Measurements from ENCODE around the gene MUC5B.

MUC5B gene

GRCh38 chr11:1290052-1291040 lies 67.5 kb downstream of the MUC5B start:
- TF ChIP-seq POU2F2 (IDR thresholded peaks at IDR 0.05; ENCODE audit: low read depth, low read length), result no peak
- no peak for TF ChIP-seq TAF1 (IDR thresholded peaks at IDR 0.05; ENCODE audit: low read depth, low read length)
- no peak for TF ChIP-seq SPI1 (IDR thresholded peaks at IDR 0.05; ENCODE audit: low read depth, low read length)
- no peak for TF ChIP-seq POLR2A (IDR thresholded peaks at IDR 0.05; ENCODE audit: low read depth, low read length)
- TF ChIP-seq PAX5 (IDR thresholded peaks at IDR 0.05; ENCODE audit: insufficient read depth, low read length, severe bottlenecking), result no peak
- no peak for TF ChIP-seq POLR2AphosphoS5 (IDR thresholded peaks at IDR 0.05; ENCODE audit: low read depth, low read length)

GRCh38 chr11:1291295-1292017 lies 68.6 kb downstream of the MUC5B start:
- FAIRE-seq (no peak), DNase-seq (ENCODE audit: insufficient read length, low spot score) (no peak)
- TF ChIP-seq SPI1 (IDR thresholded peaks at IDR 0.05; ENCODE audit: low read depth, low read length) (no peak), PAX5 (IDR thresholded peaks at IDR 0.05; ENCODE audit: insufficient read depth, low read length, severe bottlenecking) (no peak), TAF1 (IDR thresholded peaks at IDR 0.05; ENCODE audit: low read depth, low read length) (no peak), POLR2A (IDR thresholded peaks at IDR 0.05; ENCODE audit: low read depth, low read length) (no peak)

More at GRCh38 chr11:1290052-1291040, 67.5 kb downstream of the MUC5B start:
- FAIRE-seq (no peak), DNase-seq (ENCODE audit: insufficient read length, low spot score) (no peak)

GRCh38 chr11:1292018-1292643 lies 69.3 kb downstream of the MUC5B start:
- TF ChIP-seq POU2F2 (IDR thresholded peaks at IDR 0.05; ENCODE audit: low read depth, low read length) (no peak), SPI1 (IDR thresholded peaks at IDR 0.05; ENCODE audit: low read depth, low read length) (no peak), POLR2A (IDR thresholded peaks at IDR 0.05; ENCODE audit: low read depth, low read length) (no peak), TAF1 (IDR thresholded peaks at IDR 0.05; ENCODE audit: low read depth, low read length) (no peak), PAX5 (IDR thresholded peaks at IDR 0.05; ENCODE audit: insufficient read depth, low read length, severe bottlenecking) (no peak), POLR2AphosphoS5 (IDR thresholded peaks at IDR 0.05; ENCODE audit: low read depth, low read length) (no peak)
- FAIRE-seq, result no peak
- no peak for DNase-seq (ENCODE audit: insufficient read length, low spot score)

- DNase-seq (ENCODE audit: insufficient read length, low spot score) (no peak), FAIRE-seq (no peak)
- TF ChIP-seq POLR2A (IDR thresholded peaks at IDR 0.05; ENCODE audit: low read depth, low read length) (no peak), SPI1 (IDR thresholded peaks at IDR 0.05; ENCODE audit: low read depth, low read length) (no peak), POU2F2 (IDR thresholded peaks at IDR 0.05; ENCODE audit: low read depth, low read length) (no peak), TAF1 (IDR thresholded peaks at IDR 0.05; ENCODE audit: low read depth, low read length) (no peak), PAX5 (IDR thresholded peaks at IDR 0.05; ENCODE audit: insufficient read depth, low read length, severe bottlenecking) (no peak), POLR2AphosphoS5 (IDR thresholded peaks at IDR 0.05; ENCODE audit: low read depth, low read length) (no peak)
Measured at GRCh38 chr11:1292644-1293618, 70.1 kb downstream of the MUC5B start.

GRCh38 chr11:1293619-1294015 lies 70.8 kb downstream of the MUC5B start:
- FAIRE-seq (no peak), DNase-seq (ENCODE audit: insufficient read length, low spot score) (no peak)
- TF ChIP-seq POU2F2 (IDR thresholded peaks at IDR 0.05; ENCODE audit: low read depth, low read length) (no peak), TAF1 (IDR thresholded peaks at IDR 0.05; ENCODE audit: low read depth, low read length) (no peak), POLR2AphosphoS5 (IDR thresholded peaks at IDR 0.05; ENCODE audit: low read depth, low read length) (no peak), POLR2A (IDR thresholded peaks at IDR 0.05; ENCODE audit: low read depth, low read length) (no peak), PAX5 (IDR thresholded peaks at IDR 0.05; ENCODE audit: insufficient read depth, low read length, severe bottlenecking) (no peak), SPI1 (IDR thresholded peaks at IDR 0.05; ENCODE audit: low read depth, low read length) (no peak)

- FAIRE-seq, result no peak
- TF ChIP-seq SPI1 (IDR thresholded peaks at IDR 0.05; ENCODE audit: low read depth, low read length), result no peak
- no peak for TF ChIP-seq POU2F2 (IDR thresholded peaks at IDR 0.05; ENCODE audit: low read depth, low read length)
- no peak for TF ChIP-seq TAF1 (IDR thresholded peaks at IDR 0.05; ENCODE audit: low read depth, low read length)
- TF ChIP-seq POLR2A (IDR thresholded peaks at IDR 0.05; ENCODE audit: low read depth, low read length), result no peak
- no peak for TF ChIP-seq POLR2AphosphoS5 (IDR thresholded peaks at IDR 0.05; ENCODE audit: low read depth, low read length)
- TF ChIP-seq PAX5 (IDR thresholded peaks at IDR 0.05; ENCODE audit: insufficient read depth, low read length, severe bottlenecking), result no peak
- DNase-seq (ENCODE audit: insufficient read length, low spot score), result no peak
Measured at GRCh38 chr11:1295086-1295485, 72.2 kb downstream of the MUC5B start.

- DNase-seq (ENCODE audit: insufficient read length, low spot score), result no peak
Measured at GRCh38 chr11:1295591-1295990, 72.7 kb downstream of the MUC5B start.

GRCh38 chr11:1296287-1296686 lies 73.4 kb downstream of the MUC5B start:
- no peak for FAIRE-seq
- TF ChIP-seq POLR2AphosphoS5 (IDR thresholded peaks at IDR 0.05; ENCODE audit: low read depth, low read length) (no peak), POU2F2 (IDR thresholded peaks at IDR 0.05; ENCODE audit: low read depth, low read length) (no peak), TAF1 (IDR thresholded peaks at IDR 0.05; ENCODE audit: low read depth, low read length) (no peak), PAX5 (IDR thresholded peaks at IDR 0.05; ENCODE audit: insufficient read depth, low read length, severe bottlenecking) (no peak), SPI1 (IDR thresholded peaks at IDR 0.05; ENCODE audit: low read depth, low read length) (no peak), POLR2A (IDR thresholded peaks at IDR 0.05; ENCODE audit: low read depth, low read length) (no peak)
- no peak for DNase-seq (ENCODE audit: insufficient read length, low spot score)

More at GRCh38 chr11:1295591-1295990, 72.7 kb downstream of the MUC5B start:
- FAIRE-seq, result no peak
- TF ChIP-seq POU2F2 (IDR thresholded peaks at IDR 0.05; ENCODE audit: low read depth, low read length), result no peak
- TF ChIP-seq PAX5 (IDR thresholded peaks at IDR 0.05; ENCODE audit: insufficient read depth, low read length, severe bottlenecking), result no peak
- TF ChIP-seq TAF1 (IDR thresholded peaks at IDR 0.05; ENCODE audit: low read depth, low read length), result no peak
- no peak for TF ChIP-seq POLR2AphosphoS5 (IDR thresholded peaks at IDR 0.05; ENCODE audit: low read depth, low read length)
- TF ChIP-seq POLR2A (IDR thresholded peaks at IDR 0.05; ENCODE audit: low read depth, low read length), result no peak
- no peak for TF ChIP-seq SPI1 (IDR thresholded peaks at IDR 0.05; ENCODE audit: low read depth, low read length)
